ENCODE data around the gene WDR31.

GRCh38 chr9:113315231-113315630, 24.8 kb downstream of the WDR31 start:
- TF ChIP-seq POLR2A (IDR thresholded peaks at IDR 0.05) = no peak
- no peak for TF ChIP-seq CTCF (IDR thresholded peaks at IDR 0.05)
